Esophagus (tissue), 2 donors: ENCODE data around the gene CCDC136. TPM values are rescaled to one million over a fixed set of nuclear protein-coding genes. Genes with fewer than 3 reads are reported as not detected.

Experiments used
- H3K27ac ChIP-seq, 2 donors: one replicate each; pipeline ENCODE4 v1.5.1; 2013; ENCODE audit warnings: low read depth in 2 of 2, mild to moderate bottlenecking in 2 of 2, inconsistent platforms in 1 of 2, low read length in 1 of 2, moderate library complexity in 1 of 2
- H3K27me3 ChIP-seq, 2 donors: one replicate each; pipeline ENCODE4 v1.6.1; 2013; ENCODE audit warnings: low read length in 2 of 2, control low read depth in 1 of 2, mild to moderate bottlenecking in 1 of 2; ENCODE audit not compliant: insufficient read depth in 2 of 2, control insufficient read depth in 1 of 2
- H3K36me3 ChIP-seq, 2 donors: one replicate each; pipeline ENCODE4 v1.6.1; 2013; ENCODE audit warnings: low read length in 1 of 2; ENCODE audit not compliant: control insufficient read depth in 2 of 2, insufficient read depth in 2 of 2
- H3K4me1 ChIP-seq, 2 donors: one replicate each; pipeline ENCODE4 v1.6.1; 2013; ENCODE audit warnings: low read length in 1 of 2; ENCODE audit not compliant: control insufficient read depth in 2 of 2, insufficient read depth in 2 of 2
- H3K4me3 ChIP-seq, 2 donors: one replicate each; pipeline ENCODE4 v1.5.1; 2013; ENCODE audit warnings: low read length in 2 of 2, mild to moderate bottlenecking in 2 of 2, low read depth in 1 of 2, moderate library complexity in 1 of 2
- H3K9me3 ChIP-seq, 2 donors: one replicate each; pipeline ENCODE4 v1.6.1; 2013; ENCODE audit warnings: mild to moderate bottlenecking in 2 of 2, low read depth in 1 of 2, low read length in 1 of 2, moderate library complexity in 1 of 2; ENCODE audit not compliant: control insufficient read depth in 2 of 2, insufficient read depth in 1 of 2
- WGBS, 2 donors: extraction: QIAGEN DNeasy Blood & Tissue Kit; methylation state at CpG; one replicate each; pipeline ENCODE4 v1.1.7; 2013; 5-methylcytosine and 5-hydroxymethylcytosine counted together
- polyA plus RNA-seq, 2 donors: library from polyadenylated mRNA; stranded (reverse); fragments of 200-250 nt; gene quantifications; one replicate each; pipeline ENCODE4 v1.2.3, GENCODE V29; 2013
- donor health status: healthy with polysubstance abuse.
- donor health status: Bipolar disorder and iron deficiency.

Gene CCDC136
- polyA plus RNA-seq, 2 donors: 1.4 to 1.9 TPM

- Histone ChIP-seq H3K36me3 (peaks cover 0 to 2% of the 10 kb centered on the region in 2 donors), H3K27me3 (no peaks in the 10 kb centered on the region), H3K4me3 (no peak overlapping the region), H3K4me1 (no peaks in the 10 kb centered on the region), H3K27ac (no peak overlapping the region), H3K9me3 (peaks cover 0 to 5% of the 10 kb centered on the region in 2 donors)
- WGBS, 2 donors: 87 to 89% methylated on average over 7 of the region's 7 CpGs
These were observed 16.8 kb upstream of the CCDC136 start for GRCh38 chr7:128774921-128775320.

- Histone ChIP-seq H3K4me1 (no peaks in the 10 kb centered on the region), H3K27me3 (no peaks in the 10 kb centered on the region), H3K36me3 (peaks cover 0 to 2% of the 10 kb centered on the region in 2 donors), H3K27ac (no peak within 1 kb of the TSS), H3K9me3 (peaks cover 0 to 5% of the 10 kb centered on the region in 2 donors), H3K4me3 (no peak within 1 kb of the TSS)
- 97 to 99% methylated on average over 4 of the region's 4 CpGs for WGBS, 2 donors
These were observed 15.9 kb upstream of the CCDC136 start, which contains the start of gene OPN1SW for GRCh38 chr7:128775744-128776474. Gene OPN1SW (minus strand): TSS chr7:128775794. CDS start chr7:128775781, 13 bp downstream.

- no peaks in the 10 kb centered on the region for H3K4me1 ChIP-seq
- H3K36me3 ChIP-seq: peaks cover 0 to 2% of the 10 kb centered on the region in 2 donors
- no peak overlapping the region for H3K27ac ChIP-seq
- no peaks in the 10 kb centered on the region for H3K27me3 ChIP-seq
- WGBS, 2 donors: 45 to 47% methylated on average over 5 of the region's 5 CpGs
- H3K9me3 ChIP-seq: peaks cover 0 to 5% of the 10 kb centered on the region in 2 donors
- no peak overlapping the region for H3K4me3 ChIP-seq
These were observed 14.3 kb upstream of the CCDC136 start for GRCh38 chr7:128777156-128778123.

- Histone ChIP-seq H3K36me3 (no peaks in the 10 kb centered on the region), H3K4me1 (no peaks in the 10 kb centered on the region), H3K27me3 (no peaks in the 10 kb centered on the region), H3K9me3 (peaks cover 0 to 5% of the 10 kb centered on the region in 2 donors), H3K4me3 (no peak overlapping the region), H3K27ac (no peak overlapping the region)
- 92 to 93% methylated on average over 5 of the region's 5 CpGs for WGBS, 2 donors
These were observed 12.8 kb upstream of the CCDC136 start for GRCh38 chr7:128778946-128779345.

GRCh38 chr7:128781126-128781525, 10.6 kb upstream of the CCDC136 start:
- Histone ChIP-seq H3K4me1 (no peaks in the 10 kb centered on the region), H3K9me3 (peaks cover 0 to 5% of the 10 kb centered on the region in 2 donors), H3K4me3 (no peak overlapping the region), H3K36me3 (no peaks in the 10 kb centered on the region), H3K27me3 (no peaks in the 10 kb centered on the region), H3K27ac (no peak overlapping the region)
- 74 to 85% methylated on average over 5 of the region's 5 CpGs for WGBS, 2 donors

DNA sequence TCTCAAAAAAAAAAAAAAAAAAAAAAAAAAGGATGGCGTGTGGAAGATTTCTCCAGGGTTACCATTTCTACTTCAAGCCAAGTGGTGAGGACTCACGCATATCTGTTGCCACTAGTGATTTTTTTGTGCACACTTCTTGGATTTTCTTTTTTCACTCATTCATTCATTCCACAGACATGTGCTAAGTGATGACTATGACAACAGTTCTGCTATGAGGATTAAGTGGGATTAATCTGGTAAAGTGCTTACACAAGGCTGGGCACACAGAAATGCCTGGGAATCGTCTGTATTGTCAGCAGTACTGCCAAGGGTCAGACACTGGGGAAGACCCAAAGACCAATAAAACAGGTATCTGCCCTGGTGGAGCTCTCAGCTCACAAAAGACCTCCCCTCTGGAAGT, 9.9 kb upstream of the CCDC136 start:
- WGBS, 2 donors: 57 to 59% methylated on average over 3 of the region's 3 CpGs
- Histone ChIP-seq H3K27ac (peak overlapping the region in 1 of 2 donors; percentile 22), H3K36me3 (no peaks in the 10 kb centered on the region), H3K4me1 (no peaks in the 10 kb centered on the region), H3K9me3 (peaks cover 0 to 5% of the 10 kb centered on the region in 2 donors), H3K4me3 (no peak overlapping the region), H3K27me3 (no peaks in the 10 kb centered on the region)

DNA sequence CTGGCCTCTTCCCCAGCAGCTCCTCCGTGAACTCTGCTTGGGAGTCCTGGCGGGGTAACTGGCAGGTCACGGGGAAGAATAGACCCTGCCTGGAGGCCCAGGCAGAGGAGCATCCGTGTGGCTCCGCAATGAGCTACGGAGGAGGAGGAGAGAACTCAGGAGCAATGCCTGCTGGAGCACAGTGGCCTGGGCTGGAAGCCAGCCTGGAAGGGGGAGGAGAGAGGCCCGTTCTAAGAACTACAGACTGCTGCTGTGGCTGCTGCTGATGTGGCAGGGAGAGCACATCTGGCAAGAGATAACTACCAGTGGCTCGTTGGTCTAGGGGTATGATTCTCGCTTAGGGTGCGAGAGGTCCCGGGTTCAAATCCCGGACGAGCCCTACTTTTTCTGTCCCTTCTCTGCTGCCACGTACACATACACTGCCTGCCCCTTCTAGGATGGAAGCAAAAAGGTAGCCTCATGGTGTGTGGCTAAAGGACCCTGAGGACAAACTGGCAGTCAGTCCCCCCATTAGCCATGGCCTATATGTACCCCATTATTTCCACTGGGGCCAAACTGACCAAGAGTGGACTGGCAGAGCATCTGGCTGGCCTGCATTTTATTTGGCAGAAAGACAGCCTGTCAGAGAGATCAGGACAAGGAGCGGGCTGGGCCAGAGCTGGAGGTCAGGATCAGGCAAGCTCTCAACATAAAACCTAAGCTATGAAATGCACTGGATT, 8.5 kb upstream of the CCDC136 start:
- peaks cover 0 to 5% of the 10 kb centered on the region in 2 donors for H3K9me3 ChIP-seq
- H3K36me3 ChIP-seq: no peaks in the 10 kb centered on the region
- 49 to 57% methylated on average over 15 of the region's 15 CpGs for WGBS, 2 donors
- peak overlapping the region in 1 of 2 donors; percentile 24 for H3K27ac ChIP-seq
- H3K27me3 ChIP-seq: no peaks in the 10 kb centered on the region
- H3K4me1 ChIP-seq: no peaks in the 10 kb centered on the region
- no peak overlapping the region for H3K4me3 ChIP-seq

DNA sequence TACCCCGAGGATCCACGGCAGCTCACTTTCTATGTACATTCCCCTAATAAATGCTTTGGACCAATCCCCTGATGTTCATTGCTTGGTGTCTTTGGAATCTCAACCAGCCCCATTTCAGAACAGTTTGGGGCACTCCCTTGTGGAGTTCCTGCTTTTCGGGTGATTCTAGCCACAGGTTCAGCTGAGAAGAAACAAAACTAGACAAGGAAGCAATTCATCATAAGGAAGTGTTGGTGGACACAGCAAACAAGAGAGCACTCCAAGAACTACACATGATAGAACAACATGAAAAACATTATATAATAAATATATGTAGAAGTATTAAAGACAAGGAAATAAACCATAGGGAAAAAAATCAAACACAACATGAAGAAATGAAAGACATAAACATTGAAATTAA, 6.0 kb upstream of the CCDC136 start:
- H3K9me3 ChIP-seq: no peaks in the 10 kb centered on the region
- 74 to 82% methylated on average over 3 of the region's 3 CpGs for WGBS, 2 donors
- no peaks in the 10 kb centered on the region for H3K4me1 ChIP-seq
- no peak overlapping the region for H3K27ac ChIP-seq
- no peaks in the 10 kb centered on the region for H3K27me3 ChIP-seq
- no peaks in the 10 kb centered on the region for H3K36me3 ChIP-seq
- no peak overlapping the region for H3K4me3 ChIP-seq
